ENCODE results near the gene IGF2BP2. TPM values are rescaled to one million over a fixed set of nuclear protein-coding genes. Genes with fewer than 3 reads are reported as not detected.

Gene IGF2BP2
- total and polyA plus RNA-seq, 9 of the 15 experiments (the other 6 are each of a cell fraction or from before 2014, with no cell fraction given), result 3.2 to 59.6 (median 30.5) TPM

DNA sequence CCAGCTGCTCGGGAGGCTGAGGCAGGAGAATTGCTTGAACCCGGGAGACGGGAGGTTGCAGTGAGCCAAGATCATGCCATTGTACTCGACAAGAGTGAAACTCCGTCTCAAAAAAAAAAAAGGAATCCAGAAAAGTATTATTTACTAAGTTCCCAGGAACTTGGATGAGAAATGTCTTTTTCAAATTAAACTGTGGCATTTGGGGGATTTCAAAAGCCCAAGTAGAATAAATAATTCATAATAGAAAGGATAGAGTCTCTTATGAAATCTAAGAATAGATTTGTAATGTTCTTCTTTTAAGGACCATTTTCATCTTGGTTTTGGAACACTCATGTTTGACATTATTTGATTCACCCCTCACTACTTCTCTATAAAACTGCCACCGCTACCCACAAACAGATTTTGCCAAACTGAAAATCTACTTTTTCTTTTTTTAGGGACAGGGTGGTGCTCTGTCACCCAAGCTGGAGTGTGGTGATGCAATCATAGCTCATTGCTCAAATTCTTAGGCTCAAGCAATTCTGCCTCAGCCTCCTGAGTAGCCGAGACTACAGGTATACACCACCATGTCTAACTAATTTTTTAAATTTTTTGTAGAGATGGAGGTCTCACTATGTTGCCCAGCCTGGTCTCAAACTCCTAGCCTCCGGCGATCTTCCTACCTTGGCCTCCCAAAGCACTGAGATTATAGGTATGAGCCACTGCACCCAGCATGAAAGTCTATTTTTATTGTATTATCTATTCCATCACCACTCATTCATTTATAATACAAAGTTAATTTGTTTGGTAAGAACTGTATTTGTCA, 139.4 kb downstream of the IGF2BP2 start (continued):
- TF ChIP-seq TAL1 (IDR thresholded peaks at IDR 0.05) (no peak), CEBPG (CRISPR knock-in tag; IDR thresholded peaks at IDR 0.05) (no peak), CEBPG (tag; conservative IDR thresholded peaks at IDR 0.05 in 1 of 2, IDR thresholded peaks at IDR 0.05 in 1 of 2) (peak; percentile 21 to 53; a peak in 1 of 4 replicates)

DNA sequence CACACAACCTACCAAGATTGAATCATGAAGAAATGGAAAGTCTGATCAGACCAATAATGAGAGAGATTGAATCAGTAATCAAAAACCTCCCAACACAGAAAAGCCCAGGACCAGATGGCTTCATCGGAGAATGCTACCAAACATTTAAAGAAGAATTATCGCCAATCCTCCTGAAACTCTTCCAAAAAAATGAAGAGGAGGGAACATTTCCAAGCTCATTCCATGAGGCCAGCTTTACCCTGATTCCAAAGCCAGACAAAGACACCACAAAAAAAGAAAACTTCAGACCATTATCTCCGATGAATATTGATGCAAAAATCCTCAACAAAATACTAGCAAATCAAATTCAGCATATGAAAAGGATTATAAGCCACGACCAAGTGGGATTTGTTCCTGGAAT, 144.6 kb downstream of the IGF2BP2 start:
- CTCF ChIA-PET (ENCODE audit: low intra/inter-chr PET ratio), result no interaction called here
- H3K27me3 ChIP-seq (ENCODE audit: control insufficient read depth in 2 of 2, insufficient read depth in 2 of 2, low read length in 2 of 2), result no peaks in the 10 kb centered on the region
- no peak for DNase-seq (ENCODE audit: extremely low read depth in 1 of 4, low spot score in 3 of 4)
- H3K4me2 ChIP-seq (ENCODE audit: insufficient read depth, low read length), result no peak overlapping the region
- peaks cover 59% of the 10 kb centered on the region for H3K36me3 ChIP-seq (ENCODE audit: control insufficient read depth, insufficient read depth, low read length)
- no TSS peak for BruUV-seq (replicated peaks)
- 0 out of 2 replicates have a peak, but pooled peaks cover 4% of the 10 kb centered on the region for H3K9me3 ChIP-seq (replicated peaks; ENCODE audit: control insufficient read depth, insufficient read depth, low read depth, low read length)
- POLR2A ChIA-PET, result interaction anchor here (0.6 to 0.7 kb wide), 3 partner anchors 10 to 1530 kb away, joined by 3 to 6 read pairs (median 3); no protein-coding TSS in a partner anchor
- H4K20me1 ChIP-seq (replicated peaks; ENCODE audit: control insufficient read depth, insufficient read depth, low read length), result no peaks in the 10 kb centered on the region
- no peak overlapping the region for H3K27ac ChIP-seq (ENCODE audit: extremely low read depth, low read depth, low read length)
- H3K79me2 ChIP-seq (ENCODE audit: control insufficient read depth, insufficient read depth, low read length), result no peaks in the 10 kb centered on the region
- H3K4me1 ChIP-seq (replicated peaks in 1 of 2; ENCODE audit: control insufficient read depth in 2 of 2, insufficient read depth in 2 of 2, low read length in 2 of 2), result no peaks in the 10 kb centered on the region
- H3K9ac ChIP-seq (ENCODE audit: insufficient read depth in 1 of 2, low read depth in 2 of 2, low read length in 2 of 2), result no peak overlapping the region
- H2AFZ ChIP-seq (ENCODE audit: low read depth, low read length), result no peak overlapping the region
- H3K9me1 ChIP-seq (ENCODE audit: control insufficient read depth, insufficient read depth, low read length), result no peaks in the 10 kb centered on the region
- no peak for FAIRE-seq
- ATAC-seq, result no peak
- WGBS (ENCODE audit: insufficient coverage, low coverage, missing lambda C conversion rate), result 89% methylated on average over 4 of the region's 4 CpGs
- no peak overlapping the region for H3K4me3 ChIP-seq
- intact Hi-C loops (cut with micrococcal nuclease), result no loop called here
- TF ChIP-seq, protein P1, sequence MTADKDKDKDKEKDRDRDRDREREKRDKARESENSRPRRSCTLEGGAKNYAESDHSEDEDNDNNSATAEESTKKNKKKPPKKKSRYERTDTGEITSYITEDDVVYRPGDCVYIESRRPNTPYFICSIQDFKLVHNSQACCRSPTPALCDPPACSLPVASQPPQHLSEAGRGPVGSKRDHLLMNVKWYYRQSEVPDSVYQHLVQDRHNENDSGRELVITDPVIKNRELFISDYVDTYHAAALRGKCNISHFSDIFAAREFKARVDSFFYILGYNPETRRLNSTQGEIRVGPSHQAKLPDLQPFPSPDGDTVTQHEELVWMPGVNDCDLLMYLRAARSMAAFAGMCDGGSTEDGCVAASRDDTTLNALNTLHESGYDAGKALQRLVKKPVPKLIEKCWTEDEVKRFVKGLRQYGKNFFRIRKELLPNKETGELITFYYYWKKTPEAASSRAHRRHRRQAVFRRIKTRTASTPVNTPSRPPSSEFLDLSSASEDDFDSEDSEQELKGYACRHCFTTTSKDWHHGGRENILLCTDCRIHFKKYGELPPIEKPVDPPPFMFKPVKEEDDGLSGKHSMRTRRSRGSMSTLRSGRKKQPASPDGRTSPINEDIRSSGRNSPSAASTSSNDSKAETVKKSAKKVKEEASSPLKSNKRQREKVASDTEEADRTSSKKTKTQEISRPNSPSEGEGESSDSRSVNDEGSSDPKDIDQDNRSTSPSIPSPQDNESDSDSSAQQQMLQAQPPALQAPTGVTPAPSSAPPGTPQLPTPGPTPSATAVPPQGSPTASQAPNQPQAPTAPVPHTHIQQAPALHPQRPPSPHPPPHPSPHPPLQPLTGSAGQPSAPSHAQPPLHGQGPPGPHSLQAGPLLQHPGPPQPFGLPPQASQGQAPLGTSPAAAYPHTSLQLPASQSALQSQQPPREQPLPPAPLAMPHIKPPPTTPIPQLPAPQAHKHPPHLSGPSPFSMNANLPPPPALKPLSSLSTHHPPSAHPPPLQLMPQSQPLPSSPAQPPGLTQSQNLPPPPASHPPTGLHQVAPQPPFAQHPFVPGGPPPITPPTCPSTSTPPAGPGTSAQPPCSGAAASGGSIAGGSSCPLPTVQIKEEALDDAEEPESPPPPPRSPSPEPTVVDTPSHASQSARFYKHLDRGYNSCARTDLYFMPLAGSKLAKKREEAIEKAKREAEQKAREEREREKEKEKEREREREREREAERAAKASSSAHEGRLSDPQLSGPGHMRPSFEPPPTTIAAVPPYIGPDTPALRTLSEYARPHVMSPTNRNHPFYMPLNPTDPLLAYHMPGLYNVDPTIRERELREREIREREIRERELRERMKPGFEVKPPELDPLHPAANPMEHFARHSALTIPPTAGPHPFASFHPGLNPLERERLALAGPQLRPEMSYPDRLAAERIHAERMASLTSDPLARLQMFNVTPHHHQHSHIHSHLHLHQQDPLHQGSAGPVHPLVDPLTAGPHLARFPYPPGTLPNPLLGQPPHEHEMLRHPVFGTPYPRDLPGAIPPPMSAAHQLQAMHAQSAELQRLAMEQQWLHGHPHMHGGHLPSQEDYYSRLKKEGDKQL (CRISPR knock-in tag; IDR thresholded peaks at IDR 0.05; ENCODE audit: borderline replicate concordance), result no peak
- TF ChIP-seq, protein P2, sequence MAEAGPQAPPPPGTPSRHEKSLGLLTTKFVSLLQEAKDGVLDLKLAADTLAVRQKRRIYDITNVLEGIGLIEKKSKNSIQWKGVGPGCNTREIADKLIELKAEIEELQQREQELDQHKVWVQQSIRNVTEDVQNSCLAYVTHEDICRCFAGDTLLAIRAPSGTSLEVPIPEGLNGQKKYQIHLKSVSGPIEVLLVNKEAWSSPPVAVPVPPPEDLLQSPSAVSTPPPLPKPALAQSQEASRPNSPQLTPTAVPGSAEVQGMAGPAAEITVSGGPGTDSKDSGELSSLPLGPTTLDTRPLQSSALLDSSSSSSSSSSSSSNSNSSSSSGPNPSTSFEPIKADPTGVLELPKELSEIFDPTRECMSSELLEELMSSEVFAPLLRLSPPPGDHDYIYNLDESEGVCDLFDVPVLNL (CRISPR knock-in tag; IDR thresholded peaks at IDR 0.05; ENCODE audit: low read depth), result no peak
- TF ChIP-seq ZNF3 (CRISPR knock-in tag; IDR thresholded peaks at IDR 0.05), result no peak
- TF ChIP-seq KLF10 (CRISPR knock-in tag; IDR thresholded peaks at IDR 0.05), result no peak
- no peak for TF ChIP-seq MXI1 (IDR thresholded peaks at IDR 0.05; ENCODE audit: low read depth, low read length)
- no peak for TF ChIP-seq KLF6 (CRISPR knock-in tag; IDR thresholded peaks at IDR 0.05; ENCODE audit: borderline replicate concordance)
- in situ Hi-C loops (cut with MboI), result no loop called here
